Measurements from ENCODE around the gene WWC1. TPM values are rescaled to one million over a fixed set of nuclear protein-coding genes. Genes with fewer than 3 reads are reported as not detected.

Gene WWC1
- 2.2 TPM for total RNA-seq
- long read RNA-seq: 0 reads

DNA sequence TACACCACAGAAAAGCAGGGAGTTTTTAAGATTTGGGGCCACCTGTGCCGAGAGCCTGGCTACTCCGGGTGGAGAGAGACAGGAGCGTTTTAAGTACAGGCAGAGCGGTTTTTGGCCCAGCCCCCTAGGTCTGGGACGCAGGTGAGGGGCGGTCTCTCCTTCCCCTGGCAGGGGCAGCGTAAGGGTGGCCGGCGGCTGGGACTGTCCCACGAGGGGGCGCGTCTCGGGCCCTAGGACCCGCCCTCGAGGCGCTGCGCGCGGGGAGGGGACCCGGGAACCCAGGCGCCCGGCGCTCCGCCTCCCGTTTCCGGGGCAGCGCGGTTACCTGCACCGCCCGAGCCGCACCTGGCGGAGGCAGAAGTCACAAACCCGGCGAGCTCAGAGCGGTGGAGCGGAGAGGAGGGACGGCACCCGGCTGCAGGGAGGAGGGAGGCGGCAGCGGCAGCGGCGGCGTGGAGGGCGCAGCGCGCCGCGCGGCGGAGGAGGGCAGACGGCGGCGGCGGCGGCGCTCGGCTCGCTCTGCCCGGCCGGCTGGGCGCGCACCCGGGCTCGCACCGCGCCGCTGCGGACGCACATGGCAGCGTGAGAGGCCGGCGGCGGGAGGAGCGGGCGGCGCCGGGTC, at the start of gene WWC1:
Gene WWC1, plus strand, starts transcription at position 304 of the 622 bp plus-strand sequence. CDS start 508 bp downstream, outside the sequence.
- no peaks in the 10 kb centered on the region for H3K9me3 ChIP-seq (replicated peaks)
- intact Hi-C loops (cut with micrococcal nuclease): no loop called here
- TF ChIP-seq, protein P1, sequence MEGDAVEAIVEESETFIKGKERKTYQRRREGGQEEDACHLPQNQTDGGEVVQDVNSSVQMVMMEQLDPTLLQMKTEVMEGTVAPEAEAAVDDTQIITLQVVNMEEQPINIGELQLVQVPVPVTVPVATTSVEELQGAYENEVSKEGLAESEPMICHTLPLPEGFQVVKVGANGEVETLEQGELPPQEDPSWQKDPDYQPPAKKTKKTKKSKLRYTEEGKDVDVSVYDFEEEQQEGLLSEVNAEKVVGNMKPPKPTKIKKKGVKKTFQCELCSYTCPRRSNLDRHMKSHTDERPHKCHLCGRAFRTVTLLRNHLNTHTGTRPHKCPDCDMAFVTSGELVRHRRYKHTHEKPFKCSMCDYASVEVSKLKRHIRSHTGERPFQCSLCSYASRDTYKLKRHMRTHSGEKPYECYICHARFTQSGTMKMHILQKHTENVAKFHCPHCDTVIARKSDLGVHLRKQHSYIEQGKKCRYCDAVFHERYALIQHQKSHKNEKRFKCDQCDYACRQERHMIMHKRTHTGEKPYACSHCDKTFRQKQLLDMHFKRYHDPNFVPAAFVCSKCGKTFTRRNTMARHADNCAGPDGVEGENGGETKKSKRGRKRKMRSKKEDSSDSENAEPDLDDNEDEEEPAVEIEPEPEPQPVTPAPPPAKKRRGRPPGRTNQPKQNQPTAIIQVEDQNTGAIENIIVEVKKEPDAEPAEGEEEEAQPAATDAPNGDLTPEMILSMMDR (IDR thresholded peaks at IDR 0.05; ENCODE audit: borderline replicate concordance): peak; percentile 26
- H3K27ac ChIP-seq (replicated peaks): no peak within 1 kb of the TSS
- H3K27me3 ChIP-seq (ENCODE audit: low read depth): peaks cover 67% of the 10 kb centered on the region
- DNase-seq: no peak
- peak within 1 kb of the TSS; percentile 66 for H3K4me3 ChIP-seq
- peaks cover 11% of the 10 kb centered on the region for H3K4me1 ChIP-seq
- no peaks in the 10 kb centered on the region for H3K36me3 ChIP-seq

DNA sequence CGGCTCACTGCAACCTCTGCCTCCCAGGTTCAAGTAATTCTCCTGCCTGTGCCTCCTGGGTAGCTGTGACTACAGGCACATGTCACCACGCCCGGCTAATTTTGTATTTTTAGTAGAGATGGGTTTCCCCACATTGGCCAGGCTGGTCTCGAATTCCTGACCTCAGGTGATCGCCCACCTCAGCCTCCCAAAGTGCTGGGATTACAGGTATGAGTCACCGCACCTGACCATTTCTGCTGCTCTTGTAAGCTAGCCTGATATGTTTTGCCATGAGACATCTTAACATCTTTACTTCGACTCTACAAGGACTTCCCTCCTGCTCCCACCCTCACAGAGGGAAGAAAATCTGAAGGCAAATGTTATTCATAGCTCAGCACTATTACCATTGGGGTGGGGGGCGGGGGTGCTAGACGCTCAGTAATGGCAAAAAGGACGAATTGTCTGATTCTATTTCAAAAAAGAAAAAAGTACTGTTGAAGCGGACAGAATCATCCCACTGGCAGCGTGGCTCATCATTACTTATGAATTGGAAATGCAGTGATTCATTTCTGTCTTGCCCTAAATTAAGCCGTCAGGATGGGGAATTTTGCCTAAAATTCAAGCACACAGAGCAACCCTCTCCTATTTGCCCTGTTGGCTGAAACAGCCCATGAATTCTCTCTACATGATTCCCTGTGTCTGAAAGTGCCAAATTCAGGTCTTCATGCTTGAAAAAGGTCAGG, 46.4 kb upstream of the WWC1 start:
- no peak for DNase-seq
- Histone ChIP-seq H3K27ac (replicated peaks) (no peak overlapping the region), H3K36me3 (peaks cover 27% of the 10 kb centered on the region), H3K4me3 (no peak overlapping the region), H3K4me1 (peaks cover 8% of the 10 kb centered on the region), H3K9me3 (replicated peaks) (no peaks in the 10 kb centered on the region), H3K27me3 (ENCODE audit: low read depth) (no peaks in the 10 kb centered on the region)
- intact Hi-C loops (cut with micrococcal nuclease): no loop called here
- TF ChIP-seq, protein P1 (IDR thresholded peaks at IDR 0.05; ENCODE audit: borderline replicate concordance): no peak

DNA sequence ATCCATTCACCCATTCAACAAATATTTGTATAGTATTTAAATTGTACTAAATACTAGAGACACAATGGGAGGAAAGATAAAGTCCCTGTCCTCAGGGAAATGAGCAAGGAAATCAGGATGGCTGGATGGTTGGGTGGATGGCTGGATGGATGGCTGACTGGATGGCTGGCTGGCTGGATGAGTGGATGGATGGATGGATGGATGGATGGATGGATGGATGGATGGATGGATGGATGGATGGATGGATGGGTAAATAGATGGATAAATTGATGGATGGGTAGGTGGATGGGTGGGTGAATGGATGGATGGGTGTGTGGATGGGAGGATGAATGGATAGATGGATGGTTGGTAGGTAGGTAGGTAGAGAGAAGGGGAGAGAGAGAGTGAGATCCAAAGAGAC, 41.5 kb upstream of the WWC1 start:
- Histone ChIP-seq H3K9me3 (replicated peaks) (no peaks in the 10 kb centered on the region), H3K27me3 (ENCODE audit: low read depth) (no peaks in the 10 kb centered on the region), H3K4me3 (no peak overlapping the region), H3K27ac (replicated peaks) (no peak overlapping the region), H3K4me1 (peaks cover 12% of the 10 kb centered on the region), H3K36me3 (peaks cover 30% of the 10 kb centered on the region)
- intact Hi-C loops (cut with micrococcal nuclease): no loop called here
- DNase-seq: no peak
- TF ChIP-seq, protein P1 (IDR thresholded peaks at IDR 0.05; ENCODE audit: borderline replicate concordance): no peak

DNA sequence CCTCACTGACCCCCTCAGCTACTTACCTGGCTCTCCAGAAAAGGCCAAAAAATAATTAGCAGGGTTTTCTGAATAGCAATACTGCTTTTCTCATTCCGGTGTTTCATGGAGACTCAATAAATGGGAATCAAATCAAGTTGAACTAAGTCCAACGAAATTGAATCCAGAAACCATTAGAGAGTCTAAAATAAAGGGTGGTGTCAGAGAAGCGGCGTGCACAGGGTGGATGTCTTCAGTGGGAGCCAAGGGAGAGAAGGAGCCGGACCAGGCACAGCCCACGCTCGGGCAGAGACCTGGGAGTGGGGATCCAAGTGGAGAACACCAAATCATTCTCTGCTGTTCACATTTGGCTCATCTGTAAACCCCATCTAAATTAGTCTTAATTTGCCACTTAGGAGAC, 40.2 kb upstream of the WWC1 start:
- Histone ChIP-seq H3K36me3 (peaks cover 29% of the 10 kb centered on the region), H3K27ac (replicated peaks) (no peak overlapping the region), H3K9me3 (replicated peaks) (no peaks in the 10 kb centered on the region), H3K4me3 (no peak overlapping the region), H3K4me1 (peaks cover 12% of the 10 kb centered on the region), H3K27me3 (ENCODE audit: low read depth) (no peaks in the 10 kb centered on the region)
- intact Hi-C loops (cut with micrococcal nuclease): no loop called here
- TF ChIP-seq, protein P1 (IDR thresholded peaks at IDR 0.05; ENCODE audit: borderline replicate concordance): no peak
- DNase-seq: no peak

DNA sequence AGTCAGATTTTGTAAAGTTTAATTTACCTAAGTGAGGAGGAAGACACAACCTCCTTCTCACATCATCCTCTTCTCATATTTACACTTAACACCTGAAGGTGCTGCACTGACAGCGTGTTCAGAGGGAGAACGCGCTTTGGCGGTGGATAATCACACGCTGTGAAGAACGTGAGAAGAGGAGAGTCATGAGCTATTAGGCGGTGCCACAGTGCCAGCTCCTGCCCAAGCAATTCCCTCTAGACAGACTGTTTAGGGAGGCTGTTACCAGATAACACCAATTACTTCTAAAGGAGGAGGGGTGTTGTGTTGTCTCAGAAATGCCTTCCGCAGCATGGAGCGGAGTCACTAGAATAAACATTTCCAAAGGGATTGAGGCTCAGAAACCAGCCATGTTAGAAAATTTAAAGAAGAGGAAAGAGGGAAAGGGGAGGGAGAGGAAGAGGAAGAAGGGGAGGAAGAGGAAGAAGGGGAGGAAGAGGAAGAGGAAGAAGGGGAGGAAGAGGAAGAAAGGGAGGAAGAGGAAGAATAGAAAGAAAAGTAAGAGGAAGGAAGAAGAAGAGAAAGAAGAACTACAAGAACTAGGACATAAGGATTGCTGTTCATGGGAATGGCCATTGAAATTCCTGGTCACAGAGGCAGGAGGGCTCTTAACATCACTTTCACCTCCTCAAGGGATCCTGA, 37.3 kb upstream of the WWC1 start:
- DNase-seq: no peak
- Histone ChIP-seq H3K36me3 (peaks cover 8% of the 10 kb centered on the region), H3K4me3 (no peak overlapping the region), H3K27ac (replicated peaks) (no peak overlapping the region), H3K4me1 (peaks cover 4% of the 10 kb centered on the region), H3K9me3 (replicated peaks) (no peaks in the 10 kb centered on the region), H3K27me3 (ENCODE audit: low read depth) (no peaks in the 10 kb centered on the region)
- TF ChIP-seq, protein P1 (IDR thresholded peaks at IDR 0.05; ENCODE audit: borderline replicate concordance): no peak
- intact Hi-C loops (cut with micrococcal nuclease): no loop called here

Measured in left ventricle myocardium inferior (tissue), 1 donor.